NCI-H226 (cell line): ENCODE results near the gene SZT2.

Experiments
- DNase-seq: peaks from one replicate; pipeline ENCODE4 v3.0.0-alpha.2; 2015

The SZT2 gene

GRCh38 chr1:43460988-43461693 lies 71.4 kb downstream of the SZT2 start:
- DNase-seq, result no peak

GRCh38 chr1:43463479-43463878 lies 73.8 kb downstream of the SZT2 start:
- DNase-seq, result no peak

DNA sequence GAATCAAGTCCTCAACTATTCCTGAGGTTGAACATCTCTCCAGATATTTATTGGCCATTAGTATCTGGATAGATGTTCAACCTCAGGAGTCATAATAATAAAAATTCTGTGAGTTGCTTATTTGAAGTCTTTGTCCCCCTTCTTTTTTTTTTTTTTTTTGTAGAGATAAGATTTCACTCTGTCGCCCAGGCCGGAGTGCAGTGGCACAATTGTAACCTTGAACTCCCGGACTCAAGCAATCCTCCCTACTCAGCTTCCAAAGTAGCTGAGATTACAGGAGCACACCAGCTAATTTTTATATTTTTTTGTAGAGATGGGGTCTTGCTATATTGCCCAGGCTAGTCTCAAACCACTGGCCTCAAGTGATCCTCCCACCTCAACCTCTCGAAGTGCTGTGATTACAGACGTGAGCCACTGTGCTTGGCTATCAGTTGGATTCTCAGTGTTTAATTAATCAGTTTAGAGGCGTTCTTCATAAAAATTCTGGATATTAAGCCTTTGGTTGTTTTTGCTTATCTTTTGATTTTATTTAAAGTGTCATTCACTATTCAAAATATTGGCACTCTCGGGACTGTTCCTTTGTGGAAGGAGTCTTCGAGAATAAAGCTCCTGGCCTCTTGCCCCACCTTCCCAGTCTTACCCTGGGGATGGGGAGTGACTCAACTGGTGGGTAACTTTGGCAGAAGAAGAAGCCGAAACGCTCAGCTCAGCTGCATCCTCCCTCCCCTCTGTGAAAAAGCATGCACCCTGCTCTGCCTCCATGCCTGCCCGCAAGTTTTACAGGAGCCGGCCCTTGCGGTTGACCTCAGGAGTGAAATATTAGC lies 75.2 kb downstream of the SZT2 start:
- DNase-seq, result no peak

DNA sequence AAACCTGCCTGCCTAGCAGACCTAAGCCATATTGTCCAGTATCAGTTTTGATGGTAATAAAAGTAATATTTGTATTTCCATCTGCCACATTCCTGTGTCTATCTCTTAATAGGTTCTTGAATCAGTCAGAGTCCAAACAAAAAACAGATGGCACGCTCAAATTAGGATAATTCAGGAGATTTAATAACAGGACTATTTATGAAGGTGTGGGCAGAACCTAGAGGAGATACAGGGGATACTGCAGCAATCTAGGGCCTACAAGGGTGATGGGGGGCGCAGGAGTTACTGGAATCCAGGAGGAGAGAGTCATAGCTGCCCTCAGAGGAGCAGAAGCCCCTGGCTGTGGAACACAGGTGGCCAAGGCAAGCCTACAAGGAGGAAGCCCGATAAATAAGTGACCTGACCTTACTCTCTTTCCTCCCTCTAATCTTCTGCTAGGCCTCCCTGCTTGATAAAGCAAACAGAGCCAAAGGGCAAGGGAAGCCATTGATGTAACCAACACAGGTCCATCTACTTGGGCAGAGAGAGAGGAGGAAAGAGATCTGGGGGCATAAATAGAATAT lies 75.9 kb downstream of the SZT2 start:
- no peak for DNase-seq

DNA sequence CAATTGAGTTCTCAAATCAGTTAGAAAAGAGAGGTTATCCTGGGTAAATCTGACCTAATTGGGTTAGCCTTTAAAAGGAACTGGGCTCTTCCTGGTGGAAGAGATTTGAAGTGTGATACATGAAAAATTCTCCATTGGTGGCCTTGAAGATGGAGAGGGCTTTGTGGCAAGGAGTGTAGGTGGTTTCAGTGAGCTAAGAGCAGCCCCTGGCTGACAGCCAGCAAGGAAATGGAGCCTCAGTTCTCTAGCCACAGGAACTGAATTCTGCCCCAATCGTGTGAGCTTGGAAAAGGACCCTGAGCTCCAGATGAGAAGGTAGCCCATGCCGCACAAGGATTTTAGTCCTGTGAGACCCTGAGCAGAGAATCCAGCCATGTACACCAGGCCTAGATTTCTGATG lies 76.7 kb downstream of the SZT2 start:
- no peak for DNase-seq

DNA sequence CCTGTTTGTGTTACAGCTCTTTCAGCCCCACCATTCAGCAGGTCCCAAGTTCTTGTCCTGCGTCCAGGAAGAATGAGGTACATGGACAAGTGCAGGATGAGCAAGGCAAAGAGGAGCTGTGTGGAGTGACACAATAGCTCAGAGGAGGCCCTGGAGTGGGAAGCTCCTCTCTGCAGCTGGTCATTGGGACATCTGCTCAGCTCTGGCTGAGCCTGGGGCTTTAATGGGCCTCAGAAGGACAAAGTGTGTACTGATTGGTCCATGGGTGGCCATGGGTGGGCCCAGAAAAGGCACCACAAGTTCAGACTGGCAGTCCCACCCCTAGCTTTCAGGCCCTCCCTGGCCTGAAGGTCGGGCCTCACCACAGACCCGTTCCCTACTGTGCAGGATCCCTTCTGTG lies 78.7 kb downstream of the SZT2 start:
- no peak for DNase-seq

DNA sequence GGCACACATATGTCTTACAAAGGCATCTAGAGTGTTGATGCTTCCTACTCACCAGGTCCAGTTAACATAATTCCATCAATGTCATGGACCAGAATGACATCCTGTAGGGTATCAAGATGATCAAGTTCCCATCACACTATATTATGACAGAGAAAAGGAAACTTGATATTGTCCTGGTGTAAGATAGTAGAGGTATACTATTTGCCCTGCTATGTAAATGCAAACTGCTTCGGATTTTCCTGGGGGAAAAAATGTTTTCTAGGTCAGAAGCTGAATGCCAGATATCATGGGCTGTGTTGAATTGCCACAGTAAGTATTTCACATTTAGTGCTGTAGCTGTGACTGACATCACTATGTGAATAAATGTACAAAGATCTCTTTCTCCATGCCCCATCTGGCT lies 80.2 kb downstream of the SZT2 start:
- DNase-seq, result no peak

GRCh38 chr1:43472087-43472462 lies 82.4 kb downstream of the SZT2 start:
- no peak for DNase-seq

- peak; percentile 98 for DNase-seq
These were observed 82.9 kb downstream of the SZT2 start for GRCh38 chr1:43472463-43473151.

- no peak for DNase-seq
These were observed 83.8 kb downstream of the SZT2 start for GRCh38 chr1:43473463-43473862.

DNA sequence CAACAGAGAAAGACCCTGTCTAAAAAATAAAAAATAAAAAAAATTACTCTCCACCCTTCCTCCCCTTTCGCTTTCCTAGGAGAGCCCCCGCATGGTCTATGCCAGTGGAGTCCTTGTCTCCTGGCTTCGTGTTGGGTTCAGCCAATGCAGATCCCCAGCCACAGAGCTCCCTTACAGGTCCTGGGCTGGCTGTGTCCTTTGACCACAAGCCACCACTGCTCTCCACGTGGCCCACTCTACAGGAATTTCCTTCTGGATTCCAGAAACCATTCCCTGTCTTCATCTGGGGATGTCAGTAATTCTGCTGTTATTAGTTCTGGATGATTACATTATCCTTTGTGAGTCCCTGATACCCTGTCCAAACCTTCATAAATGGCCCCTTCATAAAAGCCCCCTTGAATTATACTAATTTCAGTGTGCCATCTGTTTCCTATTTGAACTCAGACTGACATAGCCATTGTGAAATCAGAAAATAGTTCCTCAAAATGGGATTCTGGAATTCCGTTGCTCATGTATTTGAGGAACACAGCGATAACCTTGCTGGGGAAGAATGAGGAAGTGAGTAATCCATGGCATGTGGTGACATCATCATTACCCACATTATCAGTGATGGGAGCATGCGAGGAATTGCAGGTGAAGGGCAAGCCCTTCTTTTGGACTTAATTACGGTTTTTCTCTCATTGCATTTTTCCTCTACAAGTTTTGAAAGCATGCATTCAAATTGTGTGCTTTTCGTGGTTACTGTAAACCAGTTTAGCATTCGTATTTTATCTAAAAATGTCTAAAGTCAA lies 86.1 kb downstream of the SZT2 start:
- peak; percentile 85 for DNase-seq

- peak; percentile 30 for DNase-seq
These were observed 88.0 kb downstream of the SZT2 start for GRCh38 chr1:43477716-43478115.

DNA sequence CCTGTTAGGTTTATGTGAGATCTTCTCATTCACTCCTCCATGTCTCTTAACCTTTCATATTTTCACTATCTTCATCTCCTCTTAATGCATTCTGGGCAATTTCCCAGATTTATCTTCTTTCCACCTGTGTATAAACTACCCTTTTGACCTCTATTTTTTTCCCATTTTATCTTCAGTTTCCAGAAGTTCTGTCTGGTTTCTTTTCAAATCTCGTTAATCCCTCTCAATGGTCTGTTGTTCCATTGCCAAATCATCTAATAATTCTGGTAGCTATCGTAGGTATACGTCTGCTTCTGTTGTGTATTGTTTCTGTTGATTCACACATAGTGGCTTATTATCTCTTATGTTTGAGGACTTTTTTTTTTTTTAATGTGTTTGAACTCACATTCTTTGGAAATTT lies 89.7 kb downstream of the SZT2 start:
- DNase-seq, result peak; percentile 41

GRCh38 chr1:43481491-43481890 lies 91.8 kb downstream of the SZT2 start:
- DNase-seq, result no peak

DNA sequence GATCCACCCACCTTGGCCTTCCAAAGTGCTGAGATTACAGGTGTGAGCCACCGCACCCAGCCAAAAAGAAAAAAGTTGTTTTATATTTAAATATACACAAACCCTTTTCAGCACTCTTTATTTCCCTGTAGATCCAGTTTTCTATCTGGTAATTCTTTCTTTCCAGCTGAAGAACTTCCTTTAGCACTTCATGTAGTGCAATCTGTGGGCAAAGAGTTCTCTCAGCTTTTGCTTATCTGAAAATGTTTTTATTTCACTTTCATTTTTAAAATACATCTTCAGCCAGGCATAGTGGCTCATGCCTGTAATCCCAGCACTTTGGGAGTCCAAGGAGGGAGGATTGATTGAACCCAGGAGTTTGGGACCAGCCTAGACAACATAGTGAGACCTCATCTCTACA lies 92.5 kb downstream of the SZT2 start:
- no peak for DNase-seq

DNA sequence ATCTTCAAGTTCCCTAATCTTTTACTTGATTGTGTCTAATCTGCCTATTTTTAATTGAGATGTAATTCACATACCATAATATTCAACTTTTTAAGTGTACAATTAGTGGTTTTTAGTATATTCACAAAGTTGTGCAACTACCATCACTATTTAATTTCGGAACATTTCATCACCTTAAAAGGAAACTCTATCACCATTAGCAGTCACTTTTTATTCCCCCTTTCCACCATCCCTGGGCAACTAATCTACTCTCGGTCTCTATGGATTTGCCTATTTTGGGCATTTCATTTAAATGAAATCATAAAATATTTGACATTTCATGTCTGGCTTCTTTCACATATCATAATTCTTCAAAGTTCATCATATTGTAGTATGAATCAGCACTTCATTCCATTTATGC lies 94.7 kb downstream of the SZT2 start:
- DNase-seq, result no peak

GRCh38 chr1:43488165-43488564 lies 98.5 kb downstream of the SZT2 start:
- no peak for DNase-seq

DNA sequence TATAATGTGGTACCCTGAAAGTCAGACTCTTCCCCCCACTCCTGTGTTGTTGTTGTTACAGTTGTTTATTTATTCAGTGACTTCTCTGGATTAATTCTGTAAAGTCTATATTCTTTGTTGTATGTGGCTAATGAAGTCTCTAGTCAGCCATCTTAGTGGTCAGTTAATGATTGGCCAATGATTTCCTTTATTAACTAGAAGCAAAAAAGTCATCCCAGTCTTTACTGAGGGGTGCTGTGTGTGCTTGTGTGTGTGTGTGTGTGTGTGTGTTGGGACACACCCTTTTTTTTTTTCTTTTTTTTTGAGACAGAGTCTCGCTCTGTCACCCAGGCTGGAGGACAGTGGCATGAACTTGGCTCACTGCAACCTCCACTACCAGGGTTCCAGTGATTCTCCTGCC lies 101.4 kb downstream of the SZT2 start:
- no peak for DNase-seq

DNA sequence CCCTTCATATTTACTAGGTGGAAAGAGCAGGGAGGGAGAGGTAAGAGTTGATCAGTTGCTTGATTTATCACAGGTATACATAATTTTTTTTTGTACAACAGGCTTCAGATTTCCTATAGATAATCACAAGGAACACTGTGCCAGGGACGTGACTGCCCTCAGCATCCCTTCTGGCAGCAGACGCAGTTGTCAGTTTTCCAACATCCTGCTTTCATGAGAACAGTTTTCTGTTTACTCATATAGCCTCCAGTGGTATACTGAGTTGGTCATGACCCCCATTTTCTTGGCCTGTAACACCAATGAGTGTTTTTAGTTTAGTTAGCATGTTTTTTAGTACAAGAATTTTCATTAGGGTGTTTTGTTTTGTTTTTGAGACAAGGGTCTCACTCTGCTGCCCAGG lies 103.1 kb downstream of the SZT2 start:
- no peak for DNase-seq

GRCh38 chr1:43493661-43494450 lies 104.2 kb downstream of the SZT2 start:
- DNase-seq, result no peak

DNA sequence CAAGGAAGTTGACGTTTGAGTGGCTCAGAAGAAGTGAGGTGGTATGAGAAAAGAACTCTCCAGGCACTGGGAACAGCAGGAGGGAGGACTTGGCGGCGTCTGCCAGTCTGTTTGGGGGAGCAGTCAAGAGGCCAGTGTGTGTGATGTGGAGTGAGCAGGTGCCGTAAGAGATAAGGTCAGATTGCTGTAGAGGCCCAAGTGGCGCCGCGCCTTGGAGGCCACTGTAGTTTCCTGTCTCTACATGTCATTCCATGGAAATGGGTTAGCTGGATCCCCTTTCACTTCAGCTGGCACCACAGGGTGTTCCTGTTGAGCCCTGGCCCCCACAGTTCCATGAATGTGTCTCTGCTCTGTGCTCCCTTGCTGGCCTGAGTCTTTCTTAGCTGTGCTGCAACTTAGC lies 105.5 kb downstream of the SZT2 start:
- no peak for DNase-seq

- DNase-seq, result no peak
These were observed 110.2 kb downstream of the SZT2 start for GRCh38 chr1:43499898-43500297.
